Activated naive CD4-positive, alpha-beta T cell treated with anti-CD3 and anti-CD28 coated beads, Interleukin-2, amount 10 ng/mL, durations not matched to agents 7 days and 5 days (primary cell): ENCODE data around the gene INPP1.

Source experiments
- CTCF ChIA-PET: fragments of 350-600 bp; sonication (Branson Sonifier 250); formaldehyde crosslinking; loops from one replicate; lab custom pipeline; 2021; ENCODE audit warnings: antibody characterized with exemption; lab: Charles Lee
- DNase-seq: peaks from one replicate; pipeline ENCODE4 v3.0.0-alpha.2; 2020
- H3K27ac Mint-ChIP-seq: one replicate; pipeline ENCODE4 v1.8.0; 2021; ENCODE audit warnings: mild to moderate bottlenecking, moderate library complexity, mixed read lengths
- H3K27me3 Mint-ChIP-seq: one replicate; pipeline ENCODE4 v1.8.0; 2021; ENCODE audit warnings: mild to moderate bottlenecking, mixed read lengths
- H3K36me3 Mint-ChIP-seq: one replicate; pipeline ENCODE4 v1.8.0; 2021; ENCODE audit warnings: mixed read lengths
- H3K4me1 Mint-ChIP-seq: one replicate; pipeline ENCODE4 v1.8.0; 2021; ENCODE audit warnings: mixed read lengths
- H3K4me3 Mint-ChIP-seq: one replicate; pipeline ENCODE4 v1.8.0; 2021; ENCODE audit warnings: mild to moderate bottlenecking, moderate library complexity, mixed read lengths
- H3K9me3 Mint-ChIP-seq: one replicate; pipeline ENCODE4 v1.8.0; 2021; ENCODE audit warnings: mixed read lengths

INPP1 gene

GRCh38 chr2:190412966-190413365 lies 69.6 kb downstream of the INPP1 start:
- no peak overlapping the region for H3K4me3 Mint-ChIP-seq
- no peak overlapping the region for H3K27ac Mint-ChIP-seq
- CTCF ChIA-PET: no interaction called here
- no peaks in the 10 kb centered on the region for H3K9me3 Mint-ChIP-seq
- peaks cover 70% of the 10 kb centered on the region for H3K4me1 Mint-ChIP-seq
- peaks cover 18% of the 10 kb centered on the region for H3K36me3 Mint-ChIP-seq
- DNase-seq: no peak
- H3K27me3 Mint-ChIP-seq: no peaks in the 10 kb centered on the region

- CTCF ChIA-PET: no interaction called here
- Mint-ChIP-seq H3K36me3 (peaks cover 20% of the 10 kb centered on the region), H3K27ac (no peak overlapping the region), H3K4me3 (no peak overlapping the region), H3K4me1 (peaks cover 70% of the 10 kb centered on the region), H3K27me3 (no peaks in the 10 kb centered on the region), H3K9me3 (no peaks in the 10 kb centered on the region)
- no peak for DNase-seq
These were observed 70.0 kb downstream of the INPP1 start for GRCh38 chr2:190413421-190413820.

GRCh38 chr2:190415251-190415650 lies 71.9 kb downstream of the INPP1 start:
- Mint-ChIP-seq H3K27ac (peak overlapping the region; percentile 84), H3K36me3 (peaks cover 33% of the 10 kb centered on the region), H3K4me3 (no peak overlapping the region), H3K9me3 (no peaks in the 10 kb centered on the region), H3K4me1 (peaks cover 57% of the 10 kb centered on the region), H3K27me3 (no peaks in the 10 kb centered on the region)
- CTCF ChIA-PET: interaction anchor here (1.2 to 1.3 kb wide), 2 partner anchors 18 to 121 kb away, joined by 3 read pairs; no protein-coding TSS in a partner anchor
- no peak for DNase-seq

GRCh38 chr2:190415794-190416775 lies 72.7 kb downstream of the INPP1 start:
- CTCF ChIA-PET: interaction anchor here (1.2 to 1.3 kb wide), 3 partner anchors 17 to 120 kb away, joined by 3 read pairs; no protein-coding TSS in a partner anchor
- Mint-ChIP-seq H3K27ac (peak overlapping the region; percentile 84), H3K9me3 (no peaks in the 10 kb centered on the region), H3K36me3 (peaks cover 38% of the 10 kb centered on the region), H3K4me3 (peak overlapping the region; percentile 8), H3K4me1 (peaks cover 50% of the 10 kb centered on the region), H3K27me3 (no peaks in the 10 kb centered on the region)
- DNase-seq: no peak

- peak overlapping the region; percentile 12 for H3K27ac Mint-ChIP-seq
These were observed 73.9 kb downstream of the INPP1 start for GRCh38 chr2:190417045-190417842.

GRCh38 chr2:190418727-190419126 lies 75.3 kb downstream of the INPP1 start:
- Mint-ChIP-seq H3K36me3 (peaks cover 40% of the 10 kb centered on the region), H3K27me3 (no peaks in the 10 kb centered on the region), H3K9me3 (no peaks in the 10 kb centered on the region), H3K4me1 (peaks cover 26% of the 10 kb centered on the region), H3K27ac (no peak overlapping the region), H3K4me3 (no peak overlapping the region)
- CTCF ChIA-PET: interaction anchor here (0.8 kb wide), 1 partner anchor 8 kb away, joined by 3 read pairs; no protein-coding TSS in a partner anchor
- DNase-seq: no peak

More at GRCh38 chr2:190417045-190417842, 73.9 kb downstream of the INPP1 start:
- no peaks in the 10 kb centered on the region for H3K9me3 Mint-ChIP-seq
- peaks cover 36% of the 10 kb centered on the region for H3K36me3 Mint-ChIP-seq
- H3K27me3 Mint-ChIP-seq: no peaks in the 10 kb centered on the region
- CTCF ChIA-PET: no interaction called here
- H3K4me3 Mint-ChIP-seq: no peak overlapping the region
- H3K4me1 Mint-ChIP-seq: peaks cover 39% of the 10 kb centered on the region
- DNase-seq: no peak

GRCh38 chr2:190420801-190421200 lies 77.4 kb downstream of the INPP1 start:
- Mint-ChIP-seq H3K4me1 (peaks cover 25% of the 10 kb centered on the region), H3K27me3 (no peaks in the 10 kb centered on the region), H3K9me3 (peaks cover under 1% of the 10 kb centered on the region), H3K36me3 (peaks cover 46% of the 10 kb centered on the region), H3K4me3 (no peak overlapping the region), H3K27ac (no peak overlapping the region)
- no peak for DNase-seq
- CTCF ChIA-PET: no interaction called here
